ENCODE results near the gene TTI1.

TTI1 gene

DNA sequence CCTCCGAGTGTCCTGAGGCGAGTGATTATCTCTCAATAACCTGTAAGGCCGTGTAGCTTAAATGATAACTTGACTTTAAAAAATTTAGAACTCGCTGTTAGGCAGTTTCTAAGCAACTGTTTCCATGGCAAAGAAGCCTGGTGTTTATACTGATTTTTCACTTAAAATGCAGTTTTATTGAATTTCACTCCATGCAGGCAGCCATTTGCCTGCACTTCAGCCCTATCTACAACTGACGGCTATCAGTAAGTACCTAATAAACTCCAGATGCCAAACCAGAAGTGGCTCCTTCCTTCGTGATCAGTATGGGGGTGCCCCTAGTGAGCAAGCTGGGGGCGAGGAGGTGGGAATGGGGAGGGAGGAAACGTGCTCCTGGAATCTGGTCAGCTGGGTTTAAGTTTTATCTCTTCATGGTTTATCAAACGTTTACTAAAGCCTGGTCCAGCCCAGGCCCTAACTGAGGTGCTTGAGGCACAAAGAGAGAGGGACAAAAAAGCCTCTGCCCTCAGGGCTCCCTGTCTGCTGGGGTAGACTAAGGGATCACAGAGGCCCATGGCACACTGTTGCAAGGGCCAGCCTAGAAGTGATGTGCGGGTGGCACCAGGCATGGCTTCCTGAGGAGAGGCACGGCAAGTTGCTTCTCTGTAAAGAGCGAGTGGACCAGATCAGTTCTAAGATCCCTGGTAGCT lies 45.5 kb downstream of the TTI1 start:
- DNase-seq (ENCODE audit: low spot score), result no peak

DNA sequence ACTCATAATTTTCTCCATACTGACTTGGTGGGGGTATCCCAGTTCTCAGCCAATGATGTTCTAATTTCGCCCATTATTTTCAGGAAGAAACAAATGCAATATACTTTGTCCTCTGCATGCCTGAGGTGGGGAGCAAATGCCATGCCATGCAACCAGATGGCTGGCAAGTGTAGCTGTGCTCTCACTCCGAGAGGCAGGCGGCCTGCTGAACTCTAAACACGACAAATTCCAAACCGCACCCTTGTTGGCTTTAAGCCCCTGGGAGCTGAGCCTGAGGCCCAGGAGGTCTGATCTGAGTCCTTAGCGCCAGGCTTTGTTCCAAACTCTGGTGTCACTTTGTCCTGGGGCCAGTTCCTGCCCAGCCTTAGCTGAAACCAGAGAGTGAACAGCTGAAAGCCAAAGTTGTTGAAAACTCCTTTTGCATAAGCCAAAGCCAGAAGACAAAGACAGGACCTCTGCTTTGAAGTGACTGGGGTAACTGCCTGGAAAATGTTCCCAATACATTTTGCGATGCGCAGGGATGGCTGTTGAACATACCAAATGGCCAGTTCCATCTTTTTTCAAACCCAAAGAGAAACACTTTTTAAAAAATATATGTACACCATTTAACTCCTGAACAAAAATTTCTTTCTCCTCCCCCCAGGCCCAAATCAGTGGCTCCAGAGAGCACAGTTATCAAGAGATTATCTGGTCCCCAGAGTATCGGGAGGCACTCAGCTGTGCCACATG lies 46.2 kb downstream of the TTI1 start:
- peak; percentile 76 for DNase-seq (ENCODE audit: low spot score)

DNA sequence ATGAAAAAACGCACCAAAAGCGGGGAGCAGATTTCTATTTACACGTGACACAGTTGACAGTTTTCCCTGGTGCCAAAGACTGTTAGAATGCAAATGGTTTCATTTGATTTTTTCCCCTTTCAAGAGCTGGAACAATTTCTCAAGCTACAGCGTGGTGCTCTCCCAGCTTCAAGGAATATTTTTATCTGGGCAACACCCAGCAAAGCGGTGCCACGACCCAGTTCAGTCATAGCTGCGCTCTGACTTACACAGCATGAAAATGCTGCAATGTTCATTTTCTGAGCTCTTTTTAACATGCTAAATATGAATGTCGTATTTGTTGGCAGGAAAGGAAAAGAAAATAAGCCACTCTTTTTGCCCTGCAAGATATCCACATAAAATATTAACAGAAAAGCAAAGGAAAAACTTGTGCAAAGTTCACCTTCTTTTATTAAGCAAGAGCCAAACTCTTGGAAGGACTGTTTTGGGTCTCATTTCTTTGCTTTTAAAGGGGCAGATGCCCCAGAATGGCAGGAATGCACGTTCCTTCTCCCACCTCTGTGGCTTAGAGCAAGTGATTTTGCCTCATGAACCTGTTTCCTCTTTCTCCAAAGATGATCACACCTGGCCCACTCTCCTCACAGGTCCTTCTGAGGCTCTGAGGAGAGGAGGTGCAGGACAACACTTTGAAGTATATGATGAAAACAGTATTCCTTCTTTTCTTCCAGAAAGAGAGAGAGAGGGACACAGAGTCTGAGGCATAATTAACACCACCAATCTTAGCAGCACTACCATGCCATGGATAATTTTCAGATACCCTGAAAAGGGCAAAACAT lies 47.0 kb downstream of the TTI1 start:
- DNase-seq (ENCODE audit: low spot score), result no peak

DNA sequence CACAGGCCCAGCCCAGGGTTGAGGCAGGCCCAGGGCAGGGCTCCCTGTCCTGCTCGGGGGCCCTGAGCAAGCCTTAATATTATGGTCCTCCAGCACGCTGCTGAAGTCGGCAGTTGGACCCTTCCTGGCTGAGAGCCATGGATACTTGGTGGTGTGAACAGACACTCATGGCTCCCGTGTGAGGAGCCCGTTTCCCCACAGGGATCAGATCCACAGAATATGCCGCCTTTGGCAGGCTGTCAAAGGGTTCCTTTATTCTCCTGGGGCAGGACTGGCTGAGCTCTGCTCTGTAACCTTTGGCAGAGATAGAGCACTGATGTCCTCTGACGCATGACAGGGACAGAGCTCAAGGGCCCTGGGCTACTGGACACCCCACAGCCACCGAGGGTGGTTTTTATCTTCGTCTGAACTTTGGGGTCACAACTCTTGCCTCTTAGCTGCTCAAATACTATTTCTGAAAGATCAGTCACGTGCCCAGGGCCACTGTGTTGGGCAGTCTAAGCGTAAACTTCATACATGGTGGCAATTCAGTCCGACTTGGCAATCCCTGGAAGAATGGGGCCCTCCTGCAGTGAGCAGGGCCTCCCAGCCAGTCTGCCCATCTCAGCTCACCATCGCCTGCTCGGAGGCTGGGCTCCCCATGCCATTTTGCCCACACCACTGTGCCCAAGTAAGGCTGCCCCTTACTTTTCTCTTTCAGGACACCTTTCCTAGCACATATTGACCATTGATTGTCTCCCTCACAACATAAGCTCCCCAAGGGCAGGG lies 49.1 kb downstream of the TTI1 start:
- peak; percentile 69 for DNase-seq (ENCODE audit: low spot score)

DNA sequence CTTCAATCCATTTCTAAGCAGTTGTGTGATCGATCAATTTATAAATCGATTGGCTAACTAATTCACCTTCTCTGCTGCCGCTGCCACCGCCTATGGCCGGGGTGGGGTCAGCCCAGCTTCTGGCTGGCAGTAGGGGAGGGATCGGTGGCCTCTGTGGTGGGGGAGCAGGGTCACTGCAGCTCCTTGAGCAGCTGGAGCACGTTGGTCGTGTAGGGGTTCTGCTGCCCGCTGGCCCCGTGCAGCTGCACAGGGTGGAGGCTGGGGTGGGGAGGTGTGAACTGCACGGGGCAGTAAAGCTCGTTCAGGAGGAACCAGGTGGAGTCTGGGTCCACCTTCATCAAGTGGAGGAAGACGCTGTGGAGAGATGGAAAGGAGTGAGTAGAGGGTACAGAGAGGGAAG lies 50.0 kb downstream of the TTI1 start:
- DNase-seq (ENCODE audit: low spot score), result no peak

DNA sequence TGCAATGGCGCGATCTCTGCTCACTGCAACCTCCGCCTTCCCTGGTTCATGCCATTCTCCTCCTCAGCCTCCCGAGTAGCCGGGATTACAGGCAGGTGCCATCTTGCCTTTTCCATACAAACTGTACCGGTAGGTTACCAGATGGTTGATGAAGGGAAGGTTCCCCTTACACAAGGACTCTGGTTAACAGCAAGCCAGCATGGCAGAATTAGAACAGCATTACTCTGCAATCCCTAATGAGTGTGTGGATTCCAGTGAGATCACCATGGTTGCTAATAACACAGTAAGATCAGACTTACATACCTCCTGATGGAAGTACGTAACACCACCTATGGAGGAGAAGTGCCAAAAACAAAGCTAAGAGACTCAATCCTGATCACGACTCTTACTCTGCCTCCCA lies 51.7 kb downstream of the TTI1 start:
- no peak for DNase-seq (ENCODE audit: low spot score)

DNA sequence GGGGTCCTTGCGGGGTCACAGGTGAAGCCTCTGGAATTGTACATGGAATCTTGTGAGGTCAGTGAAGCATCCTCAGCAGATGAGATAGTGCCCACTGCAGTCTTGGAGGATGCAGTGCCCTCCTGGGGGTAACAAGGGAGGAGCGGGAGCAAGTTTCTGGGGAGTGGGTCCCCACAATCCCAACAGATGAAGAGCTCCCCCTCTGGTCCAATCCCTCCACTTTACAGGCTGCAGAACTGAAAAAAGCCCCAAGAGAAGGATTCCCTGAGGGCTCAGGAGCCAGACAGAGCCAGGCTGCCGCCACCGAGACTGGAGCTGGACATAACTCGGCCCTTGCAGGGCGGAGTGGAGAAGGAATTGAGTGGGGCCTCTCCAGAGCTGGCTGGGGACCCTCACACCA lies 52.4 kb downstream of the TTI1 start:
- no peak for DNase-seq (ENCODE audit: low spot score)

DNA sequence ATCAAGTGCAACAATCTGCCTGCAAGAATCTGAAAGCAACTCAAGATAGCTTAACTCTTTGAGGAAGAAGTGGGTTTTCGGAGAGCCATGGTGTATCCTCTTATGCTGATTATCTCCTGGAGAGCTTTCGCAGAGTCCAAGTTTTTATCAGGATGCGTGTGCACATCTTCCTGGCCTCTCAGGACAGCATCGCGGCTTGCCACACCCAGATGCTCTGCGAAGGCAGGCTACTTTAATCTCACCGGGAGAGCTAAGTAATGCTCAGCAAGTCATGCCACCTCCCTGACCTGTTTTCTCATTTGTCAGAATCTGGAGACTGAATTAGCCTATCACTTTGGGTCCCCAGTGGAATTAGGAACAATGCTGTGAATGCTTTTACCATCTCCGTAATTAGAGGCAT lies 52.9 kb downstream of the TTI1 start:
- peak; percentile 57 for DNase-seq (ENCODE audit: low spot score)

DNA sequence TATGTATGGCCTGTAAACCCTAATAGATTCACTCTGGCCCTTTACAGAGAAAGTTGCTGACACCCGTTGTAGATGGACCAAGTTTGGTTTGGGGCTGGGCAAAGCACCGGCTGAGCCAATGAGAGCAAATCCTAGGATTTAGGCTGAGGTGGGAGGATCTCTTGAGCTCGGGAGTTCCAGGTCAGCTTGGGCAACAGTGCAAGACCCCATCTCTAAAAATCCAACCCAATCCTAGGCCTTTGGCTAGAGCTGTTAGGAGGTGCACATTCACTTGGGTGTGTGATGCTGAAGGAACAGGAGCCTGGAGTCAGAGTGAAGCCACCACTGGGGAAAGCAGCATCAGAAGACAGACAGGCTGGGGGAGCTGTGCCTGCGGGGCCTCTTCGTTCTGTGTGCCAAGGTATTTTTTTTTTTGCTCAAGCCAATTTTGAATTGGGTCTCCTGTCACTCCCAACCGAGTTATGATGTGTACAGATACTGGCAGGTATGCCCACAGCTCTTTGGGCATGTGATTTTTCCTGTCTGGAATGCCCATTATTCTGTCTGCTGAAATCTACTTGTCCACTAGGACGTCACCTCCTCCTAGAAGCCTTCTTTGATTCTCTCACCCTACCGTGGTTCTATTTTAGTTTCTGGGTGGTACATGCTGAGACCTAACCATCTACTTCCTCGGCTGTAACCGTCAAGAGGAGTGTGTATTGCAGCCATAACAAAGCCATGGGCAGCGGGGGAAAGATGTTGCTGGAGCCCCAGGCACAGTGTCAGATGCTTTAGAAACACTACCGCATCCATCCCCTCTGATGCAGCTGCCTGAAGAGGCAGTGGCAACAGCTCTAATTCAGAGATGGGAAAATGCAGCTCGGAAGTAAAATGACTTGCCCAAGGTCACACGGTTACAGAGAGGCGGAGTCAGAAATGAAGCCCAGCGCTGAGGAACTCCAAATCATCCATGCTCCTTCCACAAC lies 54.0 kb downstream of the TTI1 start:
- DNase-seq (ENCODE audit: low spot score), result no peak

DNA sequence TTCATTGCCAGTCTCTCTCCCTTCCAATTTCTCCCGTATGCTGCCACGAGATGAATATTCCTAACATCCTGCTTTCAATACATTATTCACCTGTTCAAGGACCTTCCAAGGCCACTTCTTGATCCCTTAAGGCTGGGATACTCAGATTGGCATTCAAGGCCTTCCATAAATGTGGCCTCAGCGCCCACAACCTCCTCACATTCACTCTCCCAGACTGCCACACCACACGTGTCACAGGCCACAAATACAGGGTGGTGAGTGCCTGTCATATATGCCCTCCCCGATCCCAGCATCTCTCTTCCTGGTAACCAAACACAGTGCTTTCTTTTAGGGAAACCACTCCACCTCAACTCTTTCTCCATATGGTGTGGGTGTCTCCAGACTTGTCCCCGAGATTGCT lies 55.5 kb downstream of the TTI1 start:
- DNase-seq (ENCODE audit: low spot score), result no peak

DNA sequence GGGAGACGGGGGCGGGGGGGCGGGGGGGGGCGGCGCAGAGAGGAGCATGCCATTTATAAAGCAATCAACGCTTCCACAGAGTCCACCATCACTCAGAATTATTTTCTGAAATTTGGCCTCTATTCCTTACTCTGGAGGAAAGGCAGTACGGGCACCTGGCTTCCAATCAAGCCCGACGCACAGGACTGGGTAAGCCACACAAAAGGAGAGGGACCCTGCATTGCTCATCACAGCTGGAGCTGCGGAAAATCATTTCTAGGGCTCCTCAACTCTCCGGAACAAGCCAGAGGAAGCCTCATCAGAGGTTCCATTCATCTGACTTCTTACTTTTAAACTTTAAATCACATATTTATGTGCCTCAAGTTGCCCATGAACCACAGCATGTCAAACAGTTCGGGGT lies 55.9 kb downstream of the TTI1 start:
- DNase-seq (ENCODE audit: low spot score), result no peak

DNA sequence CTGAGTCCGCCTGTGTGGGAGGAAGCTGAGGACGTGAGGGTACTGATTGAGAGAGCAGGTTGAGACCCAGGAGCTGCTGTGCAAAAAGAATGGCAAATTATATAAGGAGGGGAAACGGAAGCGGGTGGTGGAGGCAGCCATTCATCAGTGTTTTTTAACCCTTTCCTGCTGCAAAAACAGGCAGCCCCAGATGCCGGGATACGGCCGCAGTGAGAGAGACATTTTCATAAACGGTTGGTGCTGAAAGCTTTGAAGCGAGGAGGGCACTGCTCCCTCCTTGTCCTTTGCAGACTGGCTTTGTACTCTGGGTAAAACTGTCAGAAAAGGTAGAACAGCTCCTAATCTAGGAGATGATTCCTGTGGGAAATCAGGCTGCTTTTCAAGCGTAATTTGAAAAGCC lies 56.4 kb downstream of the TTI1 start:
- no peak for DNase-seq (ENCODE audit: low spot score)

DNA sequence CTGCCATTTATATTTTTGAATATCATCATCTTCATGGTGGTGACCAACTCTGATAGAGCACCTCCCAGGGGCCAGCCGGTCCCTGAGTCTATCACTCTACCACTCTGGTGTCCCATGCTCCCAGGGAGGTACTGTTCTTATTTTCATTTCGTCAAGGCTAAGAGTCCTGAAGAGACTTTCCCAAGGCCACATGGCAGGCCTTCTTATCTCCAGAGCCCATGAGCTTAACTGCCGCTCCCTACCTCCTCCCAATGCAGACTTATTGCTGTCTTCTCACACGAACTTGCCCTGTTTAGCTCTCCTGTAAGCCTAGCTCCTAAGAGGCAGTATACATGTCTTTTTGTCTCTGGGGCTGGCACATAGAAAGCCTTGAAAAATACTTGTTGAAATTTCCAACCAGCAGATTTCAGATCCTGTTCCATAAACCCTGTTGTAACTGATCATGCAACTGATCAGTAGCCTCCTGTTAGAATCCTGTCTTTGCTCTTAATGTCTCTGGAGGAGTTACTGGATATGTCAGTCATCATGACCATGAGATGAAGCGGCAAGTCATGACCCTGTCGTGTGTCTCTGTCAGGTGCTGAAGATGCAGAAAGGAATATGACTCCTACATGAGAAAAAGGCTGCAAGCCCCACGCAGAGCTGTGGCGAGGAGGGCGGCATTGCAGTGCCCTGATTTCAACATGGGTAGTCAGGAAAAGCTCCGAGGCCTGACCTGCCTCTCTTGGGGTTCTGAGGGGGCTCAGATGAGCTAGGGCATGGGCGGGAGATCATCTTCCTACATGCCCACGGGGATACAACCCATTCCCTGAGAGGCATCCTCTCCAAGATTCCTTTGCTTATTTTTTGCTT lies 60.0 kb downstream of the TTI1 start:
- no peak for DNase-seq (ENCODE audit: low spot score)

DNA sequence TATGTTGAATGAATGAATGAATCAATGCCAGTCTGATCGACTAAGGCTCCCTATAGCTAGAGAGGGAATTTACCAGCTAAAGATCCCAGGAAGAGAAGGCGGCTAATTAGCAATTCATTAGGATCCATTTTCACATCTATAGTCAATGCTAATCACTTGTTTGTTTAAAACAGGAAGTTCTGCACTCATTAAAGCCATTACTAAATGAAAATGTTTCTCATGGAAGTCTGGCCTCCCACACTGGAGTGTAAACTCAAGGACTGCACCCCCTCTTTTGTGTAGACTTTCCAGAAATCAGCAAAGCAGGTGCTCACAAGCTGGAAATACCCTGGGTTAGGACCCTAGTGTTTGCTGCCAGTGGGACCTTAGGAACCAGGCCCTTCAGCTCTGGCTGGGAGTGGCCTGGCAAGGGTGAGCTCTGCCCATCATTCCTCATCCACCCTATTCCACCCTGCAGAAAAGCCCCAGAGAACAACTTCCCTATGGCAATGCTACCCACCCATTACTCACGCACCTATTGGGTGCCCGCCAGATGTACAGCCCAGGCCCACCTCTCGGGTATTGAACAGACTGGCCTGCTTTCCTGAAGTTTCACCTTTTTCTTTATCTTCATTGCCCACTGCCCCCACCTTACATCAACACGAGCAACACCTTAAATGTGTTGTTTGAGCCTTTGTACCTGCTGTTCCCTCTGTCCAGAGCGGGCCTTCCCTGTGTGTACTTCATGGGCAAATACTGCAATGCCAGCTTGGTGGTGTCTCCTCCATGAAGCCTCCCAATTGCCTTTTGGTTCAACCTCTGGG lies 60.8 kb downstream of the TTI1 start:
- no peak for DNase-seq (ENCODE audit: low spot score)

DNA sequence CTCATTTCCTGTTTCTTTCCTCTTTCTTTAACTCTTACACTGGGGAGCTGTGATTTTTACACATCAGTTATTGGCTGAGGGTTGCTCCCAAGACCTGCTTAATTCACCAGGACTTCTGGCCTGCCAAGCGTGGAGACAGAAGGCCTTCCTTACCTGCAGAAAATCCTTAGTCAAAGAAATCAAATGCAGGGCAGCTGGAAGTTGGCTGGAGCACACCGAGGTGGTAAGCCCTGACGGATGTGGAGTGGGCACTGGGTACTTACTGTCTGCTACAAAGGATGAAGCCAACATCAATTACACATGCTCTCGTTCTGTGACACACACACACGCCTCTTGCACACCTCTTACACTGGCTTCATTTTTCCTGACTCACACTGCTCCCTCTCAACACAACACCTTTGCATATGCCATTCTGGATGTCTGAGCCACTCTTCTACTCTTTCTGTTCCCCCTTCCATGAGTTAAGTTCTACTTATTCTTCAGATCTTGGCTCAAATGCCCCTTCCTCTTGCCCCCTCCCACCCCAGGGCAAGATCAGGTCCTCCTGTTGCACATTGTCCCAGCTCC lies 61.6 kb downstream of the TTI1 start:
- DNase-seq (ENCODE audit: low spot score), result no peak

DNA sequence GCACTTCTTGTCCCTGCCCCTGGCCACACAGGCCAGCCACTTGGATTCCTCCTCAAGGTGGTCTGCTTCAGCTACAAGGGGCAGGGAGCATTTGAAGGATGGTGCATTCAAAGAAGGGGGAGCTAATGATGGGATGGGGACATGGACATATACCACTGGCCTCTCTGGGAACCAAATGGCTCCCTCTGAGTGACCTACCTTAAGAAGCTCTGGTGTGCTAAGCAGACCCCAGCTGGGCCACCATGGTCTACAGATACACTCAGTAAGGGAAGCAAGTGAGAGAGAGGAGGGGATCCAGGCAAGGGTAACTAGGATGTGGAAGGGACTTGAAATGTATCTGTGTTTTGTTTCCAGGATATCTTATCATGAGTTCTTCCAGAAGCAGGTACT lies 62.4 kb downstream of the TTI1 start:
- no peak for DNase-seq (ENCODE audit: low spot score)

DNA sequence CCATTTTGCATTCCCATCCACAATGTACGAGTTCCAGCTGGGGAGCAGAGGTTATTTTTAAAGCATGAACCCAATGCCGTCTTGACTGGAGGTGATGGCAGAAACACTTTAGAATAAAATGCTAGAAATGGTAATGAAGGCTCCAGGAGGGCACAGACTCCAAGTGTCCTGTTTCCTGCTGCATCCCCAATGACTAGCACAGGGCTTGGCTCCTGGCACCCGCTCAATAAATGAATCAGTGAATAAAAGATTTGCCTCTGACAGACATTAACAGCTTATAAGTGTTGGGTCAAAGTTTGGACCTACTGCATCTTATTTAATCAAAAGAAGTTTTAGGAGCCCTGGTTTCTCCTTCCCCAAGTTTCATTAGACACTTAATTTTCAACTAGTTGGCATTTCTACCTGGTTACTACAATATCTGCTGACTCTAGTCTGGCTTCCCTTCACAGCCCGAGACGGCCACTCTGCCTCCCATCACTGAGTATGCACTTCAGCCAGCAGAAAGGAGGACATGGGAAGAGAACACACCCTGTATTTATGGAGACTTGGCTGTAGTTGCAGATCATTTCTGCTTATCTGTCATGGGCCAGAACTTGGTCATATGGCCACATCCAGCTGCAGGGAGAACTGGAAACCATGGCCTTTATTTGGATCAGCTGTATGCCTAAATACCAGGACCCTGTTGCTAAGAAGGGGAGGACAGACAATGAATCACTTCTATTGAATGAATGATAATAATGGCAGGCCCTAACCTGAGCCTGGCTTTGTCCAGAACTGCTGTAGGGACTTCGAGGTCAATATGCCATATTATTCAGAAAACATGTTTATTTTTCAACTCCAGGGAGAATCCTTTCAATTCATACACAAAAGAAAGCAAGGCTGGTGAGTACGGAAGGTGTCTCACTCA lies 63.1 kb downstream of the TTI1 start:
- DNase-seq (ENCODE audit: low spot score), result no peak

DNA sequence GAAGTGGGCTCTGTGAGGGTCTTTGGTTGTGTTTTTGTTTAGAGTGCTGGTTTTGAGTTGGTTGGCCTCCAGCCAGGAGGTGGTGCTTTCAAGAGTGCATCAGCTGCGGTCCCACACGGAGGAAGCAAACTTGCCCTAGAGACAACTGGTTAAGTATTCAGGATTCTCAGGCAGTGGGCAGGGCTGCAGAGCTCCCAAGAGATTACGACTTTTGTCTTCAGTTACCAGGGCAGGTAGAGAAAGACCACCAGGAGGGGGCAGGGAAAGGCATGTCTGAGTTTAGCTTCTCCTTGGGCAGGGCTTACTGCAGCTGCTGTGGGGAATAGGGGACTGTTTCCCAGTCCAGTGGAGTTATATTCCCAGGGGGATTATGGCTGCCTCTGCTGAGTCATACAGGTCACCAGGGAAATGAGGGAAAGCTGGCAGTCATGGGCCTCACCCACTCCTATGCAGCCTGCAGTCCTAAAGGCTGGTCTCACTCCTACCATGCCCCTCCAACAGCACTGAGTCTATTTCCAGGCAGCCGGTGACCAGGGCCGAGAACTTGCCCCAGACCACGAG lies 64.3 kb downstream of the TTI1 start:
- DNase-seq (ENCODE audit: low spot score), result no peak
